Immature natural killer cell (primary cell): ENCODE data around the gene HDDC2. TPM values are rescaled to one million over a fixed set of nuclear protein-coding genes. Genes with fewer than 3 reads are reported as not detected.

Source experiments
- DNase-seq, 3 donors: peaks; one replicate each; pipeline ENCODE4 v3.0.0; 2022; ENCODE audit warnings: mixed read lengths in 1 of 3
- H3K27ac Mint-ChIP-seq, 6 donors: one replicate each; pipeline ENCODE4 v1.8.0; 2020; ENCODE audit warnings: mixed read lengths in 6 of 6, mild to moderate bottlenecking in 5 of 6, inconsistent platforms in 4 of 6, moderate library complexity in 3 of 6
- H3K27me3 Mint-ChIP-seq, 3 donors: one replicate each; pipeline ENCODE4 v1.8.0; 2020 to 2021; ENCODE audit warnings: low read depth in 3 of 3, mild to moderate bottlenecking in 3 of 3, mixed read lengths in 3 of 3, moderate library complexity in 3 of 3, inconsistent platforms in 1 of 3
- H3K36me3 Mint-ChIP-seq, 3 donors: one replicate each; pipeline ENCODE4 v1.8.0; 2020; ENCODE audit warnings: mixed read lengths in 3 of 3, inconsistent platforms in 2 of 3, mild to moderate bottlenecking in 2 of 3
- H3K4me1 Mint-ChIP-seq, 2 donors: one replicate each; pipeline ENCODE4 v1.8.0; 2020; ENCODE audit warnings: inconsistent platforms in 2 of 2, mild to moderate bottlenecking in 2 of 2, mixed read lengths in 2 of 2, moderate library complexity in 1 of 2
- H3K4me3 Mint-ChIP-seq, 5 donors: one replicate each; pipeline ENCODE4 v1.8.0; 2020; ENCODE audit warnings: mild to moderate bottlenecking in 5 of 5, mixed read lengths in 5 of 5, inconsistent platforms in 3 of 5, moderate library complexity in 3 of 5
- H3K9me3 Mint-ChIP-seq, 6 donors: one replicate each; pipeline ENCODE4 v1.8.0; 2020; ENCODE audit warnings: mild to moderate bottlenecking in 6 of 6, mixed read lengths in 6 of 6, inconsistent platforms in 4 of 6, moderate library complexity in 3 of 6
- polyA plus RNA-seq, 3 donors: library from polyadenylated mRNA; unstranded; fragments of 300-500 nt; fragmentation: Illumina TruSeq; gene quantifications; one replicate each; pipeline ENCODE4 v1.2.3, GENCODE V29; 2021

HDDC2 gene
- polyA plus RNA-seq, 3 donors from 2014 or later = 175 to 238 (median 228) TPM

DNA sequence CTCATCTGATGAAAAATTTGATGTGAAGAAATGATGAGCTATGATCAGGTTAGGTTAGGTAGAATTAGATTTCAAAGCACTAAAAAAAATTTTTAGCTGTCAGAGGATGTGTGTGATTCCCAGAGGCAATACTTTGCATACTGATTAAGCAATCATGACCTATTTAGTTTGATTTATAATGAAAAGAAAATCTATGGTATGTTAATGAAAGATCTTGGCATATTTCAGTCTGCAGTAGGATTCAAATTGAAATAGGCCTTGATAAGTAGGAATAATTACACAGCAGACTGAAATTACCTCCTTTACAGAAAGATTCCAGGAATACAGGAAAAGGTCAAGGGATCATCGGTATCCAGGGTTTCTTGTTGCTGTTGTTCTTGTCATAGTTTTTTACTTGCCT, 69.3 kb downstream of the HDDC2 start:
- peaks cover 0 to 3% (median 0%) of the 10 kb centered on the region in 3 donors for H3K27me3 Mint-ChIP-seq
- DNase-seq = no peak

DNA sequence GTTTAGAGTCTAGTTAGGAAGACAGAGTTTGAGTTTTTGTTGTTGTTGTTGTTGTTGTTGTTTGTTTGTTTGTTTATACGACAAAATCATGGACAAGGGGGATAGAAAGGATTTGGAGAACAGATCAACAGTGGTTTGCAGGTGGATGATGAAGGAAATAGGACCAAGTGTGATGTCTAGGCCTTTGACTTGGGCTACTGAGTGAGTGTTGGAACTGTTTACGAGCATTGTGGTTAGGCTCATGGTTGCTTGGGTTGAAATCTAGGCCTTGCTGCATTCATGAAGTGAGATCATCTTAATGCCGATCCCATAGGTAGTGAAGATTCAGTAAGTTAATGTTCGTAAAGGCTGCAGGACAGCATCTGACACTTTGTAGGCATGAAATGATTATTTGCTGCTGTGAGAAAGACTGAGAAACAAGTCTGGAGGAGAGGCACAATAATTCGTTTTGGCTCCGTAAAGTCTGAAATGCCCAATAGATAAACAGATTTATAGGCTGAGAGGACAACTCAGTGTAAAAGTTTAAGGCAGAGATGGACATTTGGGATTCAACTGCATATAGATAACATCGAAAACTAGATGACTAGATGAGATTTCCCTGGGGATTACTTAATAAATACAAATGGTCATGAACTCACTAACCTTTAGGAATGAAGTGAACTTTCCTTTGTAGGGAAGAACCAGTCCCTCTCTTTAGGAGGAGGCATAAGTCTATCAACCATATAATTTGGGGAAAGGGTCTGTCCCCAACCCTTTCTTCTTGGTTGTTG, 70.0 kb downstream of the HDDC2 start:
- Mint-ChIP-seq H3K27me3 (peaks cover 0 to 3% (median 0%) of the 10 kb centered on the region in 3 donors), H3K4me1 (no peaks in the 10 kb centered on the region), H3K4me3 (no peak overlapping the region), H3K27ac (no peak overlapping the region), H3K9me3 (no peaks in the 10 kb centered on the region), H3K36me3 (no peaks in the 10 kb centered on the region)
- DNase-seq = no peak

More for the DNA sequence above, 69.3 kb downstream of the HDDC2 start:
- H3K27ac Mint-ChIP-seq = no peak overlapping the region
- no peaks in the 10 kb centered on the region for H3K9me3 Mint-ChIP-seq
- H3K4me3 Mint-ChIP-seq = no peak overlapping the region
- H3K36me3 Mint-ChIP-seq = no peaks in the 10 kb centered on the region
- no peaks in the 10 kb centered on the region for H3K4me1 Mint-ChIP-seq

DNA sequence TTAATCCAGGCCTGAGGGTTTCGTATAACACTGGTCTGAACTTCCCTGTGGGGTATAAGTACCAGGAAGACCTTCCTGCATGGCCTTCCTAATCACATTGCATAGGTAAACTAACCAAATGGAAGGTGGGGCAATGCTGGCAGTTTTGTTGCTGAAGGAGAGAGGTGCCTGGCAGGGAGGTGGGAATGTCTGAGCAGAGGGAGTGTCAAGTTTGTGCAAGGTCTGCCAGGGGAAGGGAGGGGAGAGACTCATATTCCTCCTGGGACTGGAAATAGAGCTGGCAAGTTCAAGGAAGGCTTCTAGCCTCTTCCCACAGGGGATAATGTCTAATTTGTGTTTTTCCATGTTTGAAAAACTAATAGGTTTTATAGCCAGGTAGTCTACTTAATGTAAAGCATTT, 70.6 kb downstream of the HDDC2 start:
- Mint-ChIP-seq H3K9me3 (no peaks in the 10 kb centered on the region), H3K27me3 (peaks cover 0 to 4% (median 0%) of the 10 kb centered on the region in 3 donors), H3K4me1 (no peaks in the 10 kb centered on the region), H3K36me3 (no peaks in the 10 kb centered on the region), H3K4me3 (no peak overlapping the region), H3K27ac (no peak overlapping the region)
- no peak for DNase-seq

DNA sequence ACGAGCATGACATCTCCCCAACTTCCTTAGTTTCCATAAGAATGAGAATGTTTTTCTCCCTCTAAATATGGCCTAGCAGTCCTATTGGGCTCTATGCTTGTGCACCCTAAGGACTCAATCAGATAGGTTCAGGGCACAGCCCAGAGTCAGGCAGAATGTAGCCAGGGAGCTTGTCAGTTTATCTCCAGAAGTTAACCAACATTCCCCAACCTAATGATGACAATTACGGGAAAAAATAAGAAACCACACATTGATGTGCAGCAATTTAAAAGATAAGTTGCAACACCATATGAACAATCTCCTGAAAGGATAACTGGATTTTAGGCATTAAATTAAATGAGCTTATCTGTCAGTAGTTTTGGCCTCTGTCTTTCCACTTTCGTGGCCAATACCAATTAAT, 71.1 kb downstream of the HDDC2 start:
- no peaks in the 10 kb centered on the region for H3K9me3 Mint-ChIP-seq
- H3K27me3 Mint-ChIP-seq = peaks cover 0 to 4% (median 0%) of the 10 kb centered on the region in 3 donors
- H3K27ac Mint-ChIP-seq = no peak overlapping the region
- no peak overlapping the region for H3K4me3 Mint-ChIP-seq
- H3K4me1 Mint-ChIP-seq = no peaks in the 10 kb centered on the region
- no peaks in the 10 kb centered on the region for H3K36me3 Mint-ChIP-seq
- DNase-seq = no peak

DNA sequence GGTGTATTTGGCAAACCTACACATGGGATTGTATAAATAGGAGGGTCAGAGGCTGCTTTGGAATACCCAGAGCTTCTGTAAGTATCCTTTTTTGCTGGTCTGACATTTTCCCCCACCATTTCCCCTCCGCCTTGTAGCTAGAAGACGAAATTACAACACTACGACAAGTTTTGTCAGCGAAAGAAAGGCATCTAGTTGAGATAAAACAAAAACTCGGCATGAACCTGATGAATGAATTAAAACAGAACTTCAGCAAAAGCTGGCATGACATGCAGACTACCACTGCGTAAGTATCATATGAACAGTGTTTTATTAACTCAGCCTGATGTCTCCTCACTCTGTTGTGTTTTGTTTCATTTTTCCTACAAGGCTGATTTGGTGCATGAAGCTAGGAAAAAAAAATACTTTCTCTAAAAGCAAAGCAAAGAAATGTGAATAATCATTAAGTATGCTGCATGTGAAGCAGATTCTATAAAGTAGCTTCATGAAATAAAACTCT, 72.7 kb downstream of the HDDC2 start:
- no peaks in the 10 kb centered on the region for H3K36me3 Mint-ChIP-seq
- peaks cover 0 to 6% (median 0%) of the 10 kb centered on the region in 3 donors for H3K27me3 Mint-ChIP-seq
- no peak for DNase-seq
- H3K4me3 Mint-ChIP-seq = no peak overlapping the region
- peaks cover 0 to 6% of the 10 kb centered on the region in 2 donors for H3K4me1 Mint-ChIP-seq
- H3K27ac Mint-ChIP-seq = no peak overlapping the region
- no peaks in the 10 kb centered on the region for H3K9me3 Mint-ChIP-seq

DNA sequence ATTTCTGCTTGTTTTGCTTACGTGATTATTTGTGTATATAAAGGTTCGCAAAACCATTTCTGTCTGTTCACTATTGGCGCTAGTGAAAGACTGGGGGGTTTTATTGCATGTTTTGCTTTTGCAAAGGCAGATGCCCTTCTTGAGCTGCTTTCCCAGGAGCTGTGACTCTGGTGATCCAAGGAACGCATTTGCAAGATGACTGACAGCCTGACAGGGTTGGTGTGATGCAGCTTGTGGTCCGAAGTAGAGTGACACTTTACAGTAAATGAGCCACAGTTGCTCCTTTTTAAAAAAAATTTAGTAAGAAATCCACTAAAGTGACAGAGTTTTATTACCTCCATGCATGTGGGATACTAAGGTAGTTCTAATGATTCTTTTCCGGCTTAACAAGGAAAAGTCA, 74.5 kb downstream of the HDDC2 start:
- no peak for DNase-seq
- Mint-ChIP-seq H3K4me3 (no peak overlapping the region), H3K36me3 (no peaks in the 10 kb centered on the region), H3K9me3 (no peaks in the 10 kb centered on the region), H3K4me1 (peaks cover 0 to 7% of the 10 kb centered on the region in 2 donors), H3K27ac (no peak overlapping the region), H3K27me3 (peaks cover 0 to 6% (median 0%) of the 10 kb centered on the region in 3 donors)

Other genes starting within 250 kb of the HDDC2 start
- 1 to 10 TPM; 2.2 to 5.2 (median 4.4) TPM for gene TPD52L1, start 148.2 kb downstream of the HDDC2 start, polyA plus RNA-seq